ENCODE measurements around the gene BLTP3A. TPM values are rescaled to one million over a fixed set of nuclear protein-coding genes. Genes with fewer than 3 reads are reported as not detected.
A peak's percentile ranks its signal among the peaks of the same experiment; 100 is the strongest.
"Not testable (repeated sequence)": the region's sequence is repeated elsewhere in the genome, so short reads cannot be mapped to it uniquely, and the experiment has no call there.

Gene BLTP3A
- polyA plus RNA-seq, 3 donors, result 13.2 to 13.8 (median 13.8) TPM

GRCh38 chr6:34787152-34787551 is 4.7 kb upstream of the BLTP3A start:
- DNase-seq (ENCODE audit: extremely low read depth in 1 of 11, low read depth in 9 of 11, low spot score in 4 of 11), result not testable (repeated sequence)

- DNase-seq (ENCODE audit: extremely low read depth in 1 of 11, low read depth in 9 of 11, low spot score in 4 of 11), result no peak
These were observed 3.8 kb upstream of the BLTP3A start for GRCh38 chr6:34788111-34788510.

- DNase-seq (ENCODE audit: extremely low read depth in 1 of 11, low read depth in 9 of 11, low spot score in 4 of 11), result peak in 6 of 11 donors; percentile 7 to 50 (median 24)
These were observed 651 bp upstream of the BLTP3A start for GRCh38 chr6:34791164-34791700.

- DNase-seq (ENCODE audit: extremely low read depth in 1 of 11, low read depth in 9 of 11, low spot score in 4 of 11), result peak in 10 of 11 donors; percentile 3 to 42 (median 24)
These were observed 970 bp downstream of the BLTP3A start for GRCh38 chr6:34792605-34793500.

- no peak for DNase-seq (ENCODE audit: extremely low read depth in 1 of 11, low read depth in 9 of 11, low spot score in 4 of 11)
These were observed 2.0 kb downstream of the BLTP3A start for GRCh38 chr6:34793877-34794276.

GRCh38 chr6:34795836-34796425 is 4.0 kb downstream of the BLTP3A start:
- no peak for DNase-seq (ENCODE audit: extremely low read depth in 1 of 11, low read depth in 9 of 11, low spot score in 4 of 11)

GRCh38 chr6:34798057-34798456 is 6.2 kb downstream of the BLTP3A start:
- no peak for DNase-seq (ENCODE audit: extremely low read depth in 1 of 11, low read depth in 9 of 11, low spot score in 4 of 11)

- no peak for DNase-seq (ENCODE audit: extremely low read depth in 1 of 11, low read depth in 9 of 11, low spot score in 4 of 11)
These were observed 7.7 kb downstream of the BLTP3A start for GRCh38 chr6:34799547-34799946.

GRCh38 chr6:34804543-34804942 is 12.7 kb downstream of the BLTP3A start:
- no peak for DNase-seq (ENCODE audit: extremely low read depth in 1 of 11, low read depth in 9 of 11, low spot score in 4 of 11)

- not testable (repeated sequence) for DNase-seq (ENCODE audit: extremely low read depth in 1 of 11, low read depth in 9 of 11, low spot score in 4 of 11)
These were observed 13.2 kb downstream of the BLTP3A start for GRCh38 chr6:34805074-34805473.

- no peak for DNase-seq (ENCODE audit: extremely low read depth in 1 of 11, low read depth in 9 of 11, low spot score in 4 of 11)
These were observed 15.0 kb downstream of the BLTP3A start for GRCh38 chr6:34806738-34807453.

- DNase-seq (ENCODE audit: extremely low read depth in 1 of 11, low read depth in 9 of 11, low spot score in 4 of 11), result not testable (repeated sequence)
These were observed 16.6 kb downstream of the BLTP3A start for GRCh38 chr6:34808473-34808872.

GRCh38 chr6:34809419-34809818 is 17.5 kb downstream of the BLTP3A start:
- DNase-seq (ENCODE audit: extremely low read depth in 1 of 11, low read depth in 9 of 11, low spot score in 4 of 11), result not testable (repeated sequence)

GRCh38 chr6:34810017-34810882 is 18.4 kb downstream of the BLTP3A start:
- DNase-seq (ENCODE audit: extremely low read depth in 1 of 11, low read depth in 9 of 11, low spot score in 4 of 11), result no peak

GRCh38 chr6:34810936-34811632 is 19.2 kb downstream of the BLTP3A start:
- no peak for DNase-seq (ENCODE audit: extremely low read depth in 1 of 11, low read depth in 9 of 11, low spot score in 4 of 11)

- DNase-seq (ENCODE audit: extremely low read depth in 1 of 11, low read depth in 9 of 11, low spot score in 4 of 11), result no peak
These were observed 21.3 kb downstream of the BLTP3A start for GRCh38 chr6:34813028-34813713.

GRCh38 chr6:34816635-34817301 is 24.9 kb downstream of the BLTP3A start:
- no peak for DNase-seq (ENCODE audit: extremely low read depth in 1 of 11, low read depth in 9 of 11, low spot score in 4 of 11)

All from renal cortex interstitium (tissue), 11 donors.